Activated CD4-positive, alpha-beta memory T cell treated with anti-CD3 and anti-CD28 coated beads for 36 hours (primary cell): ENCODE data around the gene DUSP22. TPM values are rescaled to one million over a fixed set of nuclear protein-coding genes. Genes with fewer than 3 reads are reported as not detected.
"Not testable (repeated sequence)": the region's sequence is repeated elsewhere in the genome, so short reads cannot be mapped to it uniquely, and the experiment has no call there.

Experiments used
- CTCF ChIA-PET: fragments of 350-600 bp; sonication (Branson Sonifier 250); formaldehyde crosslinking; loops from one replicate; lab custom pipeline; 2021; ENCODE audit warnings: antibody characterized with exemption, inconsistent platforms; lab: Charles Lee
- POLR2A ChIA-PET: fragments of 350-600 bp; sonication (Branson Sonifier 250); formaldehyde crosslinking; loops from one replicate; lab custom pipeline; 2021; ENCODE audit warnings: antibody characterized with exemption; lab: Charles Lee
- DNase-seq: peaks from one replicate; pipeline ENCODE4 v3.0.0-alpha.2; 2020
- H3K27ac Mint-ChIP-seq: one replicate; pipeline ENCODE4 v1.8.0; 2021; ENCODE audit warnings: mixed read lengths
- H3K27me3 Mint-ChIP-seq: one replicate; pipeline ENCODE4 v1.8.0; 2021; ENCODE audit warnings: mixed read lengths
- H3K36me3 Mint-ChIP-seq: one replicate; pipeline ENCODE4 v1.8.0; 2021; ENCODE audit warnings: mixed read lengths
- H3K4me1 Mint-ChIP-seq: one replicate; pipeline ENCODE4 v1.8.0; 2021; ENCODE audit warnings: low read depth, mixed read lengths
- H3K4me3 Mint-ChIP-seq: one replicate; pipeline ENCODE4 v1.8.0; 2021; ENCODE audit warnings: mild to moderate bottlenecking, mixed read lengths
- H3K9me3 Mint-ChIP-seq: one replicate; pipeline ENCODE4 v1.8.0; 2021; ENCODE audit warnings: mixed read lengths
- intact Hi-C: fragments of 100-400 bp; cut with micrococcal nuclease; formaldehyde crosslinking; loops from one replicate; pipeline ENCODE4 v1.15.1; 2023
- total RNA-seq, 2 experiments: library from RNA; stranded (reverse); gene quantifications; one replicate each; pipeline ENCODE4 v1.2.3, GENCODE V29; 2021

DUSP22 gene
- total RNA-seq, 2 experiments from 2014 or later, result 28.0 to 28.7 TPM

DNA sequence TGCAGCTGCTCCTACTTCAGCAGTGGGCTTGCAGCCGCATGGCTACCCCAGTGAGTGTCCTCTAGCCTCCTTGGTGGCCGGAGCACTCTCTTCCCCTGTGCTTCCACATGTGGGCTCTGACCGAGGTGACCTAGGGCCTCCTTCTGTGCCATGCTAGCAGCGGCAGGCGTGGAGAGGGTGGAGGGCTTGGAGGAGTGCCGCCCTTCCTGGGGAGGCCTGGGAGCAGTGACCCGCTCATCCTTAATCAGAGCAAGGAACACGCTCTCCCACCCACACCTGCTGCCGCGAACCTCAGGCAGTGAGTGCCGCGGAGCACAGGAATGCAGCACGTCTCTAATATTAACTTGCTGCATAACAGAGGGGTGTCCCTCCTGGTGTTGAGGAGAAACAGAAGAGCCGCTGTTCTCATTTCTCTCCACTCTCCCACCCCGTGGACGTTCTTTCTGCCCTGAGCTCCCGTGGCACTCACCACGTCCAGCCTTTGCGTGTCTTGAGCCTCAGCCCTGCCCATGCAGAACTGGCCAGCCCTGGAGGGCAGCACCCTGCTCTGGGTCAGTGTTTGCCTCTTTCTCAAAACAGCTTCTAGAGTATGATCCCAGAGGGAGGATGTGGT is 31.9 kb downstream of the DUSP22 start:
- CTCF ChIA-PET, result no interaction called here

DNA sequence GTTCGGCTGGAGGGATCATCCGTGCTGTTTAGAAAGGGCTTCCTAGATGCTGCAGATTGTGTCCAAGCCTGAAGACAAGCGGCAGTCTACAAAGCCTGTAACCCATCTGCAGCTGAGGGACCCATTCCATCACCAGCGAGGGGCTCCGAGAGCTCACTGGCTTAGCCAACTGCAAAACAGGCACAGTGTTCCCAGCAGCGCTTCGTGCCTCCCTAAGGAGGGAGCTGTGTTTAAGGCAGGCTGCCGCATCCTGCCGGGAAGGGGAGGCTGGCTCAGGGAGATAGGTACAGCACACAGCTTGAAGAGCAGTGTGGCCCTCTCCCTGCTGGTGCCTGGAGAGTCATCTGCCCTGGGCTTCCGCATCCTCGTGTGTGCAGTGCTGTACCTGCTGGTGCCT is 32.4 kb downstream of the DUSP22 start:
- Mint-ChIP-seq H3K27me3 (peaks cover 2% of the 10 kb centered on the region), H3K4me1 (no peaks in the 10 kb centered on the region), H3K4me3 (no peak overlapping the region), H3K9me3 (no peaks in the 10 kb centered on the region), H3K27ac (no peak overlapping the region), H3K36me3 (peaks cover 6% of the 10 kb centered on the region)
- ChIA-PET CTCF (no interaction called here), POLR2A (no interaction called here)
- intact Hi-C loops, result no loop called here
- no peak for DNase-seq

More for the DNA sequence above, 31.9 kb downstream of the DUSP22 start:
- Mint-ChIP-seq H3K27ac (no peak overlapping the region), H3K4me3 (no peak overlapping the region), H3K27me3 (peaks cover 2% of the 10 kb centered on the region), H3K4me1 (no peaks in the 10 kb centered on the region), H3K9me3 (no peaks in the 10 kb centered on the region), H3K36me3 (peaks cover 6% of the 10 kb centered on the region)
- no peak for DNase-seq
- intact Hi-C loops, result no loop called here
- POLR2A ChIA-PET, result no interaction called here

DNA sequence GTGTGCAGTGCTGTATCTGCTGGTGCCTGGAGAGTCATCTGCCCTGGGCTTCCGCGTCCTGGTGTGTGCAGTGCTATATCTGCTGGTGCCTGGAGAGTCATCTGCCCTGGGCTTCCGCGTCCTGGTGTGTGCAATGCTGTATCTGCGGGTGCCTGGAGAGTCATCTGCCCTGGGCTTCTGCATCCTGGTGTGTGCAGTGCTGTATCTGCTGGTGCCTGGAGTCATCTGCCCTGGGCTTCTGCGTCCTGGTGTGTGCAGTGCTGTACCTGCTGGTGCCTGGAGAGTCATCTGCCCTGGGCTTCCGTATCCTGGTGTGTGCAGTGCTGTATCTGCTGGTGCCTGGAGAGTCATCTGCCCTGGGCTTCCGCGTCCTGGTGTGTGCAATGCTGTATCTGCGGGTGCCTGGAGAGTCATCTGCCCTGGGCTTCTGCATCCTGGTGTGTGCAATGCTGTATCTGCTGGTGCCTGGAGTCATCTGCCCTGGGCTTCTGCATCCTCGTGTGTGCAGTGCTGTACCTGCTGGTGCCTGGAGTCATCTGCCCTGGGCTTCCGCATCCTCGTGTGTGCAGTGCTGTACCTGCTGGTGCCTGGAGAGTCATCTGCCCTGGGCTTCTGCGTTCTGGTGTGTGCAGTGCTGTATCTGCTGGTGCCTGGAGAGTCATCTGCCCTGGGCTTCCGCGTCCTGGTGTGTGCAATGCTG is 33.0 kb downstream of the DUSP22 start:
- POLR2A ChIA-PET, H3K27ac Mint-ChIP-seq, CTCF ChIA-PET, H3K4me3 Mint-ChIP-seq, H3K9me3 Mint-ChIP-seq, intact Hi-C loops, H3K27me3 Mint-ChIP-seq, DNase-seq, H3K36me3 Mint-ChIP-seq, H3K4me1 Mint-ChIP-seq: not testable (repeated sequence)

DNA sequence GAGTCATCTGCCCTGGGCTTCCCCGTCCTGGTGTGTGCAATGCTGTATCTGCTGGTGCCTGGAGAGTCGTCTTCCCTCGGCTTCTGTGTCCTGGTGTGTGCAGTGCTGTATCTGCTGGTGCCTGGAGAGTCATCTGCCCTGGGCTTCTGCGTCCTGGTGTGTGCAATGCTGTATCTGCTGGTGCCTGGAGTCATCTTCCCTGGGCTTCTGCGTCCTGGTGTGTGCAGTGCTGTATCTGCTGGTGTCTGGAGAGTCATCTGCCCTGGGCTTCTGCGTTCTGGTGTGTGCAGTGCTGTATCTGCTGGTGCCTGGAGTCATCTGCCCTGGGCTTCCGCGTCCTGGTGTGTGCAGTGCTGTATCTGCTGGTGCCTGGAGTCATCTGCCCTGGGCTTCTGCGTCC is 33.8 kb downstream of the DUSP22 start:
- CTCF ChIA-PET, H3K9me3 Mint-ChIP-seq, H3K4me3 Mint-ChIP-seq, POLR2A ChIA-PET, H3K27ac Mint-ChIP-seq, H3K4me1 Mint-ChIP-seq, intact Hi-C loops, H3K27me3 Mint-ChIP-seq, H3K36me3 Mint-ChIP-seq, DNase-seq: not testable (repeated sequence)

DNA sequence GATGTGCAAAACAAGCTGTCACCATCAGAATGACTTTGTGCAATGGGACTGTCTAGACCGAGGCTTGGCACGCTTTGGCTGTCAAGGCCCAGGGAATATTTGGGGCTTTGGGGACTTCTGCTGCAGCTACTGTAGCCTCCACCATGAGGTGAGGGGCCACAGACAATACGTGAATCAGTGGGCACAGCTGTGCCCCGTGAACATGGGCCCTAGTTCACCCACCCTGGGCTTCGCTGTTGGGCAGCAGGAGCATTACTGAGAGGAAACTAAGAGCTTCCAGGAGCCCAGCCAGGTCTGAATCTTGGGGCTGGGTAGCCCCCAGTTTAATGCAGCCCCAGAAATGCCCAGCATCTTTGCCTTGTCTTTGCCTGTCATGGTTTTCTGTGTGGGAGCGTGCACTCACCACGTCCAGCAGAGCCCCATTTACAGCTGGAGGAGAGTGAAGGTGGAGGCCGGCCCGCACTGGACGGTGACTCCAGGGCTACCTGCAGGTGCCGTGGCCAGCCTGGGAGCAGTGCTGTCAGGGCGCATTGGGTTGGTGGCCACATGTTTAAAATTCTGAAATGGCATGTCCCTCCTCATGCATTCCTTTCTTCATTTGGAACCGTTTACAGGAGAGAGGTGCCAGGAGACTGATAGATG is 34.7 kb downstream of the DUSP22 start:
- Mint-ChIP-seq H3K9me3 (no peaks in the 10 kb centered on the region), H3K27ac (no peak overlapping the region), H3K4me3 (no peak overlapping the region), H3K4me1 (no peaks in the 10 kb centered on the region), H3K36me3 (peaks cover 6% of the 10 kb centered on the region), H3K27me3 (peaks cover 2% of the 10 kb centered on the region)
- no peak for DNase-seq
- ChIA-PET POLR2A (interaction anchor here (1.4 kb wide), 1 partner anchor 8 kb away, joined by 9 read pairs; no protein-coding TSS in a partner anchor), CTCF (no interaction called here)
- intact Hi-C loops, result no loop called here

DNA sequence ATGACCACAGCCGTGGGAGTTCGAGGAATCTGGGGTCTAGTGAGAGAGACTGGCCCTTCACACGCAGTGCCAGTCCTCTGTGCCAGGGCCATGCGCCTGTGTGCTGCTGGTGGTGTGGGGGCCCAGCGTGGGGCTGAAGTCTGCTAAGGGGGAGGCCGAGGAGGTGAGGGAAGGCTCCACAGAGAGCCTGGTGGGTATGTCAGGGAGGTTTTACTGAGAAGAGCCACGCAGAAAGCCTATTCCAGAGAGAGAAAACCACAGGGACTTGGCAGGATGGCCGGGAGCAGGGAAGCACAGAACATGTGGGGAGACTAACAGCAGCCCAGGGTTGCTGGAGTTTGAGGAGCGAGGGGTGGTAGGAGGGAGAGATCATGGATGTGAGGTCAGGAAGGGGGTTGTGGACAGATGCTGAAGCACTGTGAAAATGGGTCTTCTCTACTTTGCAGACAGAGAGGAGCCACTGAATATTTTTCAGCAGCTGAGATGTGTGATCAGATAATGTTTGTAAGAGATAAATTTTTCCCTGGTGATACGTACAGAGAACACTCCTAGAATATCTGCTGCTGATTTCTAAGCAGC is 35.3 kb downstream of the DUSP22 start:
- peaks cover 6% of the 10 kb centered on the region for H3K36me3 Mint-ChIP-seq
- peaks cover 2% of the 10 kb centered on the region for H3K27me3 Mint-ChIP-seq
- DNase-seq, result no peak
- CTCF ChIA-PET, result interaction anchor here (0.7 to 1.3 kb wide), 4 partner anchors 8 to 138 kb away, joined by 3 to 6 read pairs (median 4); no protein-coding TSS in a partner anchor
- H3K4me1 Mint-ChIP-seq, result no peaks in the 10 kb centered on the region
- POLR2A ChIA-PET, result interaction anchor here (1.0 to 1.4 kb wide), 4 partner anchors 8 to 147 kb away, joined by 3 to 9 read pairs (median 5); partner anchors contain the start of gene IRF4
- intact Hi-C loops, result no loop called here
- H3K4me3 Mint-ChIP-seq, result no peak overlapping the region
- no peak overlapping the region for H3K27ac Mint-ChIP-seq
- no peaks in the 10 kb centered on the region for H3K9me3 Mint-ChIP-seq

DNA sequence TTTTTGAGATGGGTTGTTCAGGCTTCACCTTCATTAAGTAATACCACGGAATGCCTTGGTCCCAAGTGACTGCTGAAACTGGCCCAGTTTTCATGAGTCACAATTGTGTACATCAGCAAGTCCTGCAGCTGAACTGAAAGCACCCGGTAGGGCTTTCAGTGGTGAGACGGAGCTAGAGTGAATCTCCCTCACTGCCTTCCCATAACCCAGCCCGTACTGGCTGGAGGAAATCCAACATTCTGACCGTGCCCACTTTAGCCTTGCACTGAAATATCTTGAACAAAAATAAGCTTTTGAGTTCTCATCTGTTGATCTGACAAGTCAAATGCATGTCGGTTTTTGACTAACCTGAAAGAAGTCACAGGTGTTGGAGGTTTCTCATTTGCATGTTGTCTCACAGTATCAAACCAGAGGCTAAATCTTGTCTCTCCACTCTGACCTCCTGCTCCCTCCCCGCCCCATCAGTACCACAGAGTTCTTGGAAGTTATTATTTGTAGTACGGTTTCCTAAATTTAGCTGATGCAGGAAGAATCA is 35.9 kb downstream of the DUSP22 start:
- no peaks in the 10 kb centered on the region for H3K9me3 Mint-ChIP-seq
- intact Hi-C loops, result no loop called here
- H3K4me3 Mint-ChIP-seq, result no peak overlapping the region
- no peaks in the 10 kb centered on the region for H3K4me1 Mint-ChIP-seq
- no peak overlapping the region for H3K27ac Mint-ChIP-seq
- ChIA-PET CTCF (interaction anchor here (0.7 to 1.3 kb wide), 5 partner anchors 9 to 139 kb away, joined by 3 to 6 read pairs (median 3); no protein-coding TSS in a partner anchor), POLR2A (interaction anchor here (1.0 to 1.4 kb wide), 4 partner anchors 9 to 148 kb away, joined by 3 to 9 read pairs (median 5); partner anchors contain the start of gene IRF4)
- peaks cover 2% of the 10 kb centered on the region for H3K27me3 Mint-ChIP-seq
- H3K36me3 Mint-ChIP-seq, result peaks cover 6% of the 10 kb centered on the region
- peak; percentile 61 for DNase-seq

DNA sequence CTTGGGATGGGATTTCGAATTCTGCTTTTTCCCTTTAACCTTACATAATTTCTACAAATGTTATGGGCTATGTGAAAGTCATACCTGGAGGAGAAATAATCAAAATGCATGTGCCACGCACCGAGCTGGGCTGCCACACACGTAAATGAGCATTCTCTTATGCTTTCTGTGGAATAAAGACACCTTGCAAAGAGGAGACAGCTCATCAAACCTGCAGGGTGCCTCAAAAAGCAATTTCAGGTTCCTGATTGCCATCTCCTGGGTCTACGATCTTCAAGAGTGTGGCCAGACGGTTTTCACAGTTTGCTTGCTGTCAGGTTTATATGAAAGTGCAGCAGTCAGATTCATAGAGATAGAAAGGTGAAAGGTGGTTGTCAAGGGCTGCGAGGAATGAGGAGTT is 36.6 kb downstream of the DUSP22 start:
- Mint-ChIP-seq H3K27me3 (peaks cover 2% of the 10 kb centered on the region), H3K9me3 (no peaks in the 10 kb centered on the region), H3K27ac (no peak overlapping the region), H3K4me1 (no peaks in the 10 kb centered on the region), H3K4me3 (no peak overlapping the region), H3K36me3 (peaks cover 6% of the 10 kb centered on the region)
- DNase-seq, result no peak
- ChIA-PET CTCF (interaction anchor here (1.0 to 1.3 kb wide), 2 partner anchors 10 to 64 kb away, joined by 3 to 4 read pairs; no protein-coding TSS in a partner anchor), POLR2A (interaction anchor here (1.2 to 1.4 kb wide), 3 partner anchors 10 to 63 kb away, joined by 3 to 9 read pairs (median 7); partner anchors contain the start of gene IRF4)
- intact Hi-C loops, result no loop called here

DNA sequence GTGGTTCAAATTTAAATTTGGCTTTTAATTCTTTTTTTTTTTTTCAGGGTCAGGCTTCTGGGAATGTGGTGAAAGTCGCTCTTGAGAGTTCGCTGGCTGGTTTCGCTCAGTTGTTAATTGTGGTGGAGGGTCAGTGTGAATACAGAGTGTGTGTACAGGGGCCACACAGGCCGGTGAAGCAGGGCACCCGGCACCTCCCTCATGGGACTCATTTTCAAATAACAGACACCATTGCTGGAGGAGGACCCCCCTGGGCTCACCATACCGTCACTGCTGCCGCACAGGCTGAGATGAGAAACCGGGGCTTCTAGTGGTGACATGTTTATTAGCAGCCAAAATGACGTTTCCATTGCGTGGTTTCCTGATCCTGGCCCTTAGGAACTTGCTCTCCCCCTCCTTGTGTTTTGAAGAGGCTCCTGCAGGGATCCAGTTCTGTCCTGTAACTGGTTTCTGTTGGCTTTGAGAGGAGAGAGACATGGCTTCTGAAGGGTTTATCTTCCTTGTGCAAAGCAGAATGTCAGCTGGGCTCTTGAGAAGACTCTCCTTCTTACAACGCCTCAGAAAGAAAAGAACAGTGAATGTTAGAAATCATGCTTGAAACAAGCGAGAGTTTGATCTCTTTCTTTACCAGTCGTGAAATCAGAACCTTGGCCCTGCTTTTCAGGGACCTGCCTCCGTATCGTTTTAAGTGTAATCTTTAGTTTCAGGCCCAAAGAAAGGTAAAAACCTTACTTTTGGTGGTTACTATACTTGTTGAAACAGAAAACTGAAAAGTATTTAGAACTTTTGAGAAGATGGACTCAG is 37.8 kb downstream of the DUSP22 start:
- Mint-ChIP-seq H3K27ac (no peak overlapping the region), H3K9me3 (no peaks in the 10 kb centered on the region), H3K4me3 (no peak overlapping the region), H3K36me3 (peaks cover 6% of the 10 kb centered on the region), H3K4me1 (no peaks in the 10 kb centered on the region), H3K27me3 (peaks cover 2% of the 10 kb centered on the region)
- no peak for DNase-seq
- intact Hi-C loops, result no loop called here
- ChIA-PET CTCF (interaction anchor here (1.0 kb wide), 1 partner anchor 112 kb away, joined by 3 read pairs; no protein-coding TSS in a partner anchor), POLR2A (no interaction called here)

DNA sequence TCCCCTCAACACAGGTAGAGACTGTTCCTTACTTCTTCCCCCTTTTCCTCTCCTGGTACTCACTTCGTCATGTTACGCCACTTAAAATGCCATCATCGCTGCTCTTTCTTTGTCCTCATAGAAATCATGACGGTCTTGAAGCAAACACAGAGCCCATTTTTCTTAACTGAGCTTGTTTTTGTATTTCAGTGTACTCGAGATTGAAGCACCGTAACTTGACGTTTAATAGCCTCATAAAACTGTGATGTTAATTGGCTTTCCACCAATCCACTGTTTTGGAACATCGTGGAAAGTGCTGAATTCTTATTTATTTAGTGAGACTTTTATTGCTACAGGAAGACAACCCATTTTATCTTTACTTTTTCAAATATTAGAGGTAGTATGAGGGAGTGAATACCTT is 38.7 kb downstream of the DUSP22 start:
- intact Hi-C loops, result no loop called here
- H3K27me3 Mint-ChIP-seq, result peaks cover 2% of the 10 kb centered on the region
- H3K4me1 Mint-ChIP-seq, result no peaks in the 10 kb centered on the region

More for the DNA sequence above, 38.7 kb downstream of the DUSP22 start:
- no peak for DNase-seq
- ChIA-PET POLR2A (interaction anchor here (1.6 kb wide), 1 partner anchor 59 kb away, joined by 4 read pairs; no protein-coding TSS in a partner anchor), CTCF (no interaction called here)
- no peaks in the 10 kb centered on the region for H3K9me3 Mint-ChIP-seq
- peaks cover 6% of the 10 kb centered on the region for H3K36me3 Mint-ChIP-seq
- no peak overlapping the region for H3K27ac Mint-ChIP-seq
- H3K4me3 Mint-ChIP-seq, result no peak overlapping the region
